Endothelial cell of umbilical vein (primary cell): Measurements from ENCODE around the gene PIK3R1. TPM values are rescaled to one million over a fixed set of nuclear protein-coding genes. Genes with fewer than 3 reads are reported as not detected.

Source experiments
- BruUV-seq: library from RNA; stranded (reverse); fragments of 400-500 nt; replicated peaks from 2 replicates; lab custom pipeline; 2021; lab: Mats Ljungman, UMichigan
- CTCF ChIA-PET: fragments of 300-600, 350-600 bp; sonication (Branson Sonifier 250); formaldehyde crosslinking; loops from one replicate; lab custom pipeline; 2021; ENCODE audit warnings: antibody characterized with exemption, inconsistent platforms; lab: Charles Lee
- POLR2A ChIA-PET: fragments of 300-600, 350-600 bp; sonication (Branson Sonifier 250); formaldehyde crosslinking; loops from one replicate; lab custom pipeline; 2021; ENCODE audit warnings: antibody characterized with exemption, inconsistent platforms; lab: Charles Lee
- DNase-seq: peaks from one replicate; pipeline ENCODE4 v3.0.0-alpha.2; 2011; ENCODE audit warnings: low read depth, low spot score
- FAIRE-seq: peaks from 2 replicates; lab custom pipeline; 2011; peaks lifted over from hg19 to GRCh38; lab: Jason Lieb, UNC
- H2AFZ ChIP-seq: 2 replicates; pipeline ENCODE4 v1.6.0; 2012; ENCODE audit warnings: low read depth, low read length, control low read depth, inconsistent platforms
- H3K27ac ChIP-seq: 2 replicates; pipeline ENCODE4 v1.5.1; 2011; ENCODE audit warnings: low read depth, mild to moderate bottlenecking, control low read depth, low read length, moderate library complexity; ENCODE audit not compliant: insufficient read depth
- H3K27me3 ChIP-seq, 2 experiments: 2 replicates each; pipeline versions ENCODE4 v1.6.0 to v1.6.1; 2011; ENCODE audit warnings: low read length in 2 of 2, mixed read lengths in 1 of 2; ENCODE audit not compliant: control insufficient read depth in 2 of 2, insufficient read depth in 2 of 2
- H3K36me3 ChIP-seq, 2 experiments: 2 replicates in 1 of 2; 3 replicates in 1 of 2; pipeline ENCODE4 v1.5.1; 2011; ENCODE audit warnings: low read length in 2 of 2, mild to moderate bottlenecking in 1 of 2, moderate library complexity in 1 of 2; ENCODE audit not compliant: control insufficient read depth in 2 of 2, insufficient read depth in 2 of 2; ENCODE audit errors: extremely low read depth in 1 of 2
- H3K4me1 ChIP-seq: 3 replicates; pipeline ENCODE4 v1.5.1; 2011; ENCODE audit warnings: mild to moderate bottlenecking, low read length; ENCODE audit not compliant: control insufficient read depth, insufficient read depth; ENCODE audit errors: extremely low read depth
- H3K4me2 ChIP-seq: 2 replicates; pipeline ENCODE4 v1.6.1; 2011; ENCODE audit warnings: low read length, control low read depth, mixed read lengths; ENCODE audit not compliant: insufficient read depth
- H3K4me3 ChIP-seq, 3 experiments: fragments of 200-600 bp in 1 of 3; sonication (generic), shearing (Covaris generic) in 1 of 3; replicated peaks in 1 of 3; 2 replicates each; pipeline ENCODE4 v1.5.1; 2011 to 2016; ENCODE audit warnings: control low read depth in 3 of 3, low read length in 3 of 3, mild to moderate bottlenecking in 2 of 3, inconsistent platforms in 1 of 3, low read depth in 1 of 3, moderate library complexity in 1 of 3; ENCODE audit not compliant: insufficient read depth in 1 of 3
- H3K79me2 ChIP-seq: 2 replicates; pipeline ENCODE4 v1.6.0; 2012; ENCODE audit warnings: low read length, inconsistent platforms; ENCODE audit not compliant: control insufficient read depth, insufficient read depth
- H3K9ac ChIP-seq: replicated peaks from 2 replicates; pipeline ENCODE3; 2011; ENCODE audit warnings: low read length, control low read depth; ENCODE audit not compliant: insufficient read depth; ENCODE audit errors: extremely low read depth
- H3K9me1 ChIP-seq: replicated peaks from 3 replicates; pipeline ENCODE4 v1.6.0; 2011; ENCODE audit warnings: mild to moderate bottlenecking, low read length; ENCODE audit not compliant: control insufficient read depth, insufficient read depth; ENCODE audit errors: extremely low read depth
- H3K9me3 ChIP-seq: replicated peaks from 2 replicates; pipeline ENCODE4 v1.5.1; 2012; ENCODE audit warnings: low read length, inconsistent platforms; ENCODE audit not compliant: control insufficient read depth, insufficient read depth
- H4K20me1 ChIP-seq: replicated peaks from 2 replicates; pipeline ENCODE3; 2011; ENCODE audit warnings: mild to moderate bottlenecking, low read length; ENCODE audit not compliant: control insufficient read depth, insufficient read depth; ENCODE audit errors: extremely low read depth
- CTCF ChIP-seq, 2 donors: IDR thresholded peaks; 1 replicate in 1 of 2; 2 replicates in 1 of 2; pipeline ENCODE4 v1.5.1; 2011; ENCODE audit warnings: low read length in 2 of 2, mild to moderate bottlenecking in 2 of 2, moderate library complexity in 2 of 2, control low read depth in 1 of 2, inconsistent platforms in 1 of 2, low read depth in 1 of 2; ENCODE audit not compliant: insufficient read depth in 1 of 2; ENCODE audit errors: extremely low read depth in 1 of 2
- EZH2 ChIP-seq: IDR thresholded peaks from 2 replicates; pipeline ENCODE4 v1.6.1; 2012; ENCODE audit warnings: borderline replicate concordance, low read depth, mild to moderate bottlenecking, moderate library complexity, low read length, inconsistent platforms; ENCODE audit not compliant: severe bottlenecking
- FOS ChIP-seq: IDR thresholded peaks from 2 replicates; pipeline ENCODE4 v1.6.1; 2011; ENCODE audit warnings: mild to moderate bottlenecking, low read length, moderate library complexity, borderline replicate concordance; ENCODE audit not compliant: insufficient read depth
- GATA2 ChIP-seq: IDR thresholded peaks from 2 replicates; pipeline ENCODE4 v1.7.0; 2011; ENCODE audit warnings: low read depth, mild to moderate bottlenecking, moderate library complexity, mixed read lengths, low read length; ENCODE audit not compliant: insufficient read length, insufficient read depth
- JUN ChIP-seq: IDR thresholded peaks from 2 replicates; pipeline ENCODE4 v1.6.1; 2011; ENCODE audit warnings: borderline replicate concordance, low read depth; ENCODE audit not compliant: insufficient read length, insufficient read depth
- MYC ChIP-seq: IDR thresholded peaks from one replicate; pipeline ENCODE4 v1.6.1; 2011; ENCODE audit warnings: mild to moderate bottlenecking, low read depth, low read length
- POLR2A ChIP-seq: IDR thresholded peaks from 2 replicates; pipeline ENCODE4 v1.6.1; 2012; ENCODE audit warnings: low read depth, mild to moderate bottlenecking, control low read depth, low read length
- POLR2AphosphoS5 ChIP-seq: IDR thresholded peaks from 2 replicates; pipeline ENCODE4 v1.6.1; 2012; ENCODE audit warnings: low read depth, mild to moderate bottlenecking, control low read depth, low read length, moderate library complexity; ENCODE audit not compliant: insufficient read depth
- dilution Hi-C: fragments of 300-500 bp; cut with MboI; formaldehyde crosslinking; loops from one replicate; pipeline ENCODE4 v1.15.0; 2019; ENCODE audit warnings: low sequenced_read_pairs; ENCODE audit not compliant: extremely low pct_ligation_motif_present
- intact Hi-C: fragments of 100-400 bp; cut with micrococcal nuclease; formaldehyde crosslinking; loops from one replicate; pipeline ENCODE4 v1.10.0; 2022
- polyA plus RNA-seq, 4 experiments: library from polyadenylated mRNA; depleted of rRNA in 3 of 4; stranded (reverse) in 3 of 4; unstranded in 1 of 4; fragments of >200 nt; gene quantifications; 2 replicates each; pipeline versions ENCODE4 v1.2.1 to v1.2.3, GENCODE V29; 2011 to 2012; ENCODE audit warnings: missing spikeins in 1 of 4
- total RNA-seq: library from RNA; stranded (reverse); gene quantifications from 2 replicates; pipeline ENCODE4 v1.2.3, GENCODE V29; 2021
- TF ChIP-seq, protein P1 (sequence below): IDR thresholded peaks from 2 replicates; pipeline ENCODE4 v1.6.1; 2011; ENCODE audit not compliant: insufficient read depth, insufficient read length

Gene PIK3R1
- total and polyA plus RNA-seq, 2 donors (not counting 3 experiments of a cell fraction or from before 2014, with no cell fraction given): 2.8 to 30.0 TPM

DNA sequence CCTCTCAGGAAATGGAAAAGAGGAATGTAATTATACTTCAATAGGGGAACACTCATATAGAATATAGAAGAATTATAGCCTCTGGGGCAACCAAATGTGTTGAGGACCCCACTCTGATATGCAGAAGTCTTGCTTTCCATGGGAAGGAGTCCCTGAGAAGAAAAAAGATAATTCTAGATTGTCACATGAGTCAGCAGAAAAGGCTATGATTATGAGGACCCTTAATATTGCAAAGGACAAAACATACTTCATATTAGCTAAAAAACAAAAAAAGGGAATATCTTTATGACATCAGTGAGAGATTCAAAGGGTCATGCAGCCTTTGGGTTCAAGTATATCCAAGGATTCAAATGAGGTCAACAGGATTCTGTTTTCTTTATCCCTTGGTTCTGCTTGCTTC lies 119.5 kb downstream of the PIK3R1 start:
- no peaks in the 10 kb centered on the region for H3K9me3 ChIP-seq
- H3K36me3 ChIP-seq: no peaks in the 10 kb centered on the region
- BruUV-seq: no TSS peak
- H3K4me1 ChIP-seq: peaks cover 41% of the 10 kb centered on the region
- no peaks in the 10 kb centered on the region for H3K27me3 ChIP-seq
- no peaks in the 10 kb centered on the region for H4K20me1 ChIP-seq
- no peak overlapping the region for H2AFZ ChIP-seq
- TF ChIP-seq MYC (no peak), FOS (no peak), POLR2A (no peak)
- H3K4me3 ChIP-seq: no peak overlapping the region
- no peak for FAIRE-seq
- H3K27ac ChIP-seq: no peak overlapping the region
- H3K9me1 ChIP-seq: no peaks in the 10 kb centered on the region
- POLR2A ChIA-PET: no interaction called here
- H3K79me2 ChIP-seq: no peaks in the 10 kb centered on the region
- H3K9ac ChIP-seq: no peak overlapping the region
- no peak overlapping the region for H3K4me2 ChIP-seq
- dilution Hi-C loops (no loop called here), intact Hi-C loops (loop anchor here (2.0 kb wide), 1 partner anchor 18 kb away; no protein-coding TSS in a partner anchor)
- CTCF ChIA-PET: no interaction called here
- no peak for DNase-seq

GRCh38 chr5:68336200-68336599 lies 120.6 kb downstream of the PIK3R1 start:
- CTCF ChIA-PET: no interaction called here
- FAIRE-seq (no peak), DNase-seq (no peak)
- no peaks in the 10 kb centered on the region for H3K9me3 ChIP-seq
- peaks cover 34% of the 10 kb centered on the region for H3K4me1 ChIP-seq
- H3K4me2 ChIP-seq: no peak overlapping the region
- no peaks in the 10 kb centered on the region for H3K36me3 ChIP-seq
- no TSS peak for BruUV-seq
- H4K20me1 ChIP-seq: no peaks in the 10 kb centered on the region
- dilution Hi-C loops: no loop called here
- no peaks in the 10 kb centered on the region for H3K79me2 ChIP-seq
- TF ChIP-seq EZH2 (no peak), GATA2 (no peak), MYC (no peak), FOS (no peak), CTCF (IDR thresholded peaks at IDR 0.05; ENCODE audit: extremely low read depth in 1 of 2, insufficient read depth in 1 of 2, low read depth in 1 of 2, low read length in 2 of 2) (no peak), POLR2A (no peak), POLR2AphosphoS5 (no peak), JUN (no peak)
- TF ChIP-seq, protein P1, sequence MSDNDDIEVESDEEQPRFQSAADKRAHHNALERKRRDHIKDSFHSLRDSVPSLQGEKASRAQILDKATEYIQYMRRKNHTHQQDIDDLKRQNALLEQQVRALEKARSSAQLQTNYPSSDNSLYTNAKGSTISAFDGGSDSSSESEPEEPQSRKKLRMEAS: no peak
- H2AFZ ChIP-seq: no peak overlapping the region
- no peaks in the 10 kb centered on the region for H3K9me1 ChIP-seq
- POLR2A ChIA-PET: no interaction called here
- no peak overlapping the region for H3K4me3 ChIP-seq
- H3K9ac ChIP-seq: no peak overlapping the region
- intact Hi-C loops: loop anchor here (2.0 kb wide), 1 partner anchor 121 kb away; no protein-coding TSS in a partner anchor
- H3K27ac ChIP-seq: no peak overlapping the region
- H3K27me3 ChIP-seq: no peaks in the 10 kb centered on the region
